CD4-positive, CD25-positive, alpha-beta regulatory T cell (primary cell): ENCODE results near the gene PRSS27. TPM values are rescaled to one million over a fixed set of nuclear protein-coding genes. Genes with fewer than 3 reads are reported as not detected.
A peak's percentile ranks its signal among the peaks of the same experiment; 100 is the strongest.
"Not testable (repeated sequence)": the region's sequence is repeated elsewhere in the genome, so short reads cannot be mapped to it uniquely, and the experiment has no call there.

Source experiments
- ATAC-seq, 2 donors: fragments of 150-1000 bp; cut with Tn5 transposase; one replicate each; pipeline ENCODE4 v1.10.0; 2021; ENCODE audit warnings: low read depth in 2 of 2, moderate number of reproducible peaks in 2 of 2, moderate library complexity in 1 of 2
- DNase-seq, 3 donors: peaks; one replicate each; pipeline versions ENCODE4 v3.0.0 to v3.0.0-alpha.2; 2012 to 2022; ENCODE audit warnings: mixed read lengths in 1 of 3
- H3K27ac ChIP-seq: one replicate; pipeline ENCODE4 v1.7.0; 2013; ENCODE audit warnings: mild to moderate bottlenecking, low read length; ENCODE audit not compliant: insufficient read depth, poor library complexity, severe bottlenecking
- H3K27me3 ChIP-seq: one replicate; pipeline ENCODE4 v1.7.0; 2013; ENCODE audit warnings: low read length; ENCODE audit not compliant: control insufficient read depth, insufficient read depth
- H3K36me3 ChIP-seq: one replicate; pipeline ENCODE4 v1.7.0; 2013; ENCODE audit warnings: mild to moderate bottlenecking, low read length, moderate library complexity; ENCODE audit not compliant: control insufficient read depth, insufficient read depth
- H3K4me1 ChIP-seq: 2 replicates; pipeline ENCODE4 v1.7.0; 2013; ENCODE audit warnings: mild to moderate bottlenecking, low read length; ENCODE audit not compliant: insufficient read depth, control insufficient read depth, poor library complexity, severe bottlenecking
- H3K4me3 ChIP-seq: one replicate; pipeline ENCODE4 v1.7.0; 2013; ENCODE audit warnings: low read depth, mild to moderate bottlenecking, low read length, moderate library complexity
- H3K9me3 ChIP-seq, 2 experiments: 1 replicate in 1 of 2; 2 replicates in 1 of 2; pipeline ENCODE4 v1.7.0; 2013; ENCODE audit warnings: low read length in 2 of 2, mild to moderate bottlenecking in 1 of 2, moderate library complexity in 1 of 2; ENCODE audit not compliant: control insufficient read depth in 2 of 2
- H3K27ac Mint-ChIP-seq, 3 donors: one replicate each; pipeline ENCODE4 v1.8.0; 2020 to 2022; ENCODE audit warnings: mild to moderate bottlenecking in 3 of 3, mixed read lengths in 3 of 3, moderate library complexity in 2 of 3
- H3K27me3 Mint-ChIP-seq: one replicate; pipeline ENCODE4 v1.8.0; 2022; ENCODE audit warnings: mild to moderate bottlenecking, mixed read lengths
- H3K36me3 Mint-ChIP-seq: one replicate; pipeline ENCODE4 v1.8.0; 2020; ENCODE audit warnings: mixed read lengths
- H3K4me1 Mint-ChIP-seq, 4 donors: one replicate each; pipeline ENCODE4 v1.8.0; 2020 to 2022; ENCODE audit warnings: mixed read lengths in 4 of 4, mild to moderate bottlenecking in 1 of 4
- H3K4me3 Mint-ChIP-seq, 4 donors: one replicate each; pipeline ENCODE4 v1.8.0; 2020 to 2022; ENCODE audit warnings: mild to moderate bottlenecking in 4 of 4, mixed read lengths in 4 of 4, moderate library complexity in 3 of 4
- H3K9me3 Mint-ChIP-seq, 7 donors: one replicate each; pipeline ENCODE4 v1.8.0; 2020 to 2022; ENCODE audit warnings: mixed read lengths in 7 of 7, mild to moderate bottlenecking in 3 of 7, moderate library complexity in 2 of 7
- polyA plus RNA-seq, 4 donors: library from polyadenylated mRNA; unstranded; fragments of 300-500 nt; fragmentation: Illumina TruSeq; gene quantifications; one replicate each; pipeline ENCODE4 v1.2.3, GENCODE V29; 2021
- total RNA-seq: library from RNA; stranded (reverse); gene quantifications from one replicate; pipeline ENCODE4 v1.2.3, GENCODE V29; 2022

PRSS27 gene
- total and polyA plus RNA-seq, 5 donors from 2014 or later, result 0.13 to 0.81 (median 0.14) TPM; not detected in 2

DNA sequence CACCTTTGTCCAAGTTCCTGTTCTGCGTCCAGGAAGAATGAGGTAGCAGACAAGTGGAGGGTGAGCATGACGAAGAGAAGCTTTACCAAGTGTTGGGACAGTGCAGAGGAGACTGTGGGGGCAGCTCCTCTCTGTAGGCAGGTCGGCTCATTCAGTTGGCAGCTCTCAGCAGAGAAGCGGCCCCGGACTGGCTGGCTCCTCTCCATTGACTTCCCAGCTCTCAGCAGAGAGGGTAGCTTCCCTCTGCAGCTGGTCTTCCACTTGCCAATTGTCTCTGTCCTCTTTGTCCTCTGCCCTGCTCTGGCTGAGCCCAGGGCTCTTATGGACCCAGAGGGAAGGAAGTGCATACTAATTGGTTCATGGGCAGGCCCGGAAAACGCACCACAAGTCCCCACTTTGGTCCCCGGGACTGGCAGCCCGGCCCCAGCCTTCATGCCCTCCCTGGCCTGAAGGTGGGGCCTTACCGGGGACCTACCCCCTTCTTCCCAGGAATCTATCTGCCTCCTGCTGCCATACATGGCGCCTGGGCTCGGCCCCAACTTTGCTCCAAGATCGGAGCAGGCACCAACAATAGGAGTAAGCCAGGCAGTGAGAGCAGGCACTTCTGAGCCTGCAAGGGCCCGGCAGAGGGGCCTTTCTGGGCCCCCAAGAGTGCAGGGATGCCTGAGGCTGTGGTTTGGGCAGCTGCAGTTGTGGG, 27.6 kb downstream of the PRSS27 start:
- H3K27ac ChIP-seq, result no peak overlapping the region
- peaks cover 10% of the 10 kb centered on the region for H3K36me3 ChIP-seq
- no peaks in the 10 kb centered on the region for H3K9me3 Mint-ChIP-seq
- H3K27me3 ChIP-seq, result no peaks in the 10 kb centered on the region
- peaks cover 0 to 10% (median 4%) of the 10 kb centered on the region in 4 donors for H3K4me1 Mint-ChIP-seq
- no peak overlapping the region for H3K27ac Mint-ChIP-seq
- peaks cover 3% of the 10 kb centered on the region for H3K4me1 ChIP-seq
- H3K4me3 Mint-ChIP-seq, result no peak overlapping the region
- no peaks in the 10 kb centered on the region for H3K27me3 Mint-ChIP-seq
- no peaks in the 10 kb centered on the region for H3K9me3 ChIP-seq
- no peak overlapping the region for H3K4me3 ChIP-seq
- H3K36me3 Mint-ChIP-seq, result peaks cover 6% of the 10 kb centered on the region
- DNase-seq (no peak), ATAC-seq (no peak)

DNA sequence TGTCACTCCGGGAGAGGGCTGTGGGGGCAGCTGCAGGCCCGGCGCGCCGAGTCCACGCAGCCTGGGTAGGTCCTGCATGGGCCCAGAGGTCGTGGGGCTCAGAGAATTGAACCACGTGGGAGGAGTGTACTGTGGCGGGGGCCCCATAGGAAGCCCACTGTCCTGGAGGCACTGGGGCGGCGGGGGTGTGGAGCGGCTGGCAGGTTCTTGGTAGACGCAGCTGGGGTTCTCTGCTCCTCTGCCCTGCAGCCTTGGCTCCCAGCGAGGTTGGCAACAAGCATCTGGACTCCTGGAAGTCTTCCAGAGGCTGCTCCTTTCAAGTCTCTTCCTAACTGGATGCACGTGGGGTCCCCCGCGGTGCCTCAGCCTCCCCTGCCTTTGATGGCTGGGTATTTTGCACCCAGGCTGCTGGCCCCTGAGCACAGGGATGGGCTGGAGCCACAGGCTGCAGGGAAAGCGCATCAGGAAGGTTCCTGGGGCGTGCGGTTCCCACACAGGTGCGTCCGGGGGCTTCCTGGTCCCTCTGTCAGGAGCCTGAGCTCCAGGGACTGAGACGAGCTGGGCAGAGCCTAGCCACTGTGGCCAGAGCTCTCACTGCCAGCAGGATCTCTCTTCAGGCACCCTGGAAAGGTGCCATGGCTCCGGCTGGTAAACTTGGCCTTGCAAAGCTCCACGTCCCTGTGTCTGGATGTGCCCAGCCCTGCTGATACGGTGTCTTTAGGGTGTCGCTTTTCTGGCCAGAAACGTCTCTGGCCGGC, 28.4 kb downstream of the PRSS27 start:
- peaks cover 1% of the 10 kb centered on the region for H3K36me3 Mint-ChIP-seq

DNA sequence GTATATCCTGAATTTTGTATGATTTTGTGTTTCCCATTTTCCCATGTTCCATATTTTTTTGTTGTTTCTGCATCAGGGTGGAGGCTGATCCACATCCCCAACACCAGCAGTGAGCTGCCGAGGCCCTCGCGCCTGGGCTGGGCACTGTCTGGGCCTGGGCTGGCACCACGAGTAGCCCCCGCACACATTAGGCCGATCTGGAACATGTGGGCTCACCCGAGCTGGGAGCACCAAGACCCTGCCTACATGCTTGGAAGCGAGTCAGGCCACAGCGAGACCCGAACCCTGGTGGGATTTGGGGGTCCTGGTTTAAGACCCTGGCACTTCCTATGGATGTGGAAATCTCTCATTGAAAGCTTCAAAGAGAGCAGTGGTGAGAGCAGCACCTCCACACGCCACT, 29.2 kb downstream of the PRSS27 start:
- ATAC-seq (no peak), DNase-seq (no peak)
- Mint-ChIP-seq H3K36me3 (no peaks in the 10 kb centered on the region), H3K4me3 (no peak overlapping the region), H3K27ac (peak overlapping the region in 1 of 3 donors; percentile 71), H3K9me3 (no peaks in the 10 kb centered on the region), H3K4me1 (peaks cover 0 to 18% (median 11%) of the 10 kb centered on the region in 4 donors), H3K27me3 (no peaks in the 10 kb centered on the region)
- Histone ChIP-seq H3K9me3 (no peaks in the 10 kb centered on the region), H3K27me3 (no peaks in the 10 kb centered on the region), H3K4me3 (no peak overlapping the region), H3K36me3 (peaks cover 3% of the 10 kb centered on the region), H3K27ac (no peak overlapping the region), H3K4me1 (peaks cover 11% of the 10 kb centered on the region)

More for the DNA sequence above, 28.4 kb downstream of the PRSS27 start:
- H3K36me3 ChIP-seq, result peaks cover 3% of the 10 kb centered on the region
- no peak overlapping the region for H3K4me3 ChIP-seq
- no peak overlapping the region for H3K27ac ChIP-seq
- ATAC-seq (no peak), DNase-seq (no peak)
- Mint-ChIP-seq H3K4me1 (peaks cover 0 to 17% (median 10%) of the 10 kb centered on the region in 4 donors), H3K27me3 (no peaks in the 10 kb centered on the region), H3K4me3 (no peak overlapping the region), H3K27ac (no peak overlapping the region), H3K9me3 (no peaks in the 10 kb centered on the region)
- H3K4me1 ChIP-seq, result peaks cover 10% of the 10 kb centered on the region
- H3K9me3 ChIP-seq, result no peaks in the 10 kb centered on the region
- no peaks in the 10 kb centered on the region for H3K27me3 ChIP-seq

DNA sequence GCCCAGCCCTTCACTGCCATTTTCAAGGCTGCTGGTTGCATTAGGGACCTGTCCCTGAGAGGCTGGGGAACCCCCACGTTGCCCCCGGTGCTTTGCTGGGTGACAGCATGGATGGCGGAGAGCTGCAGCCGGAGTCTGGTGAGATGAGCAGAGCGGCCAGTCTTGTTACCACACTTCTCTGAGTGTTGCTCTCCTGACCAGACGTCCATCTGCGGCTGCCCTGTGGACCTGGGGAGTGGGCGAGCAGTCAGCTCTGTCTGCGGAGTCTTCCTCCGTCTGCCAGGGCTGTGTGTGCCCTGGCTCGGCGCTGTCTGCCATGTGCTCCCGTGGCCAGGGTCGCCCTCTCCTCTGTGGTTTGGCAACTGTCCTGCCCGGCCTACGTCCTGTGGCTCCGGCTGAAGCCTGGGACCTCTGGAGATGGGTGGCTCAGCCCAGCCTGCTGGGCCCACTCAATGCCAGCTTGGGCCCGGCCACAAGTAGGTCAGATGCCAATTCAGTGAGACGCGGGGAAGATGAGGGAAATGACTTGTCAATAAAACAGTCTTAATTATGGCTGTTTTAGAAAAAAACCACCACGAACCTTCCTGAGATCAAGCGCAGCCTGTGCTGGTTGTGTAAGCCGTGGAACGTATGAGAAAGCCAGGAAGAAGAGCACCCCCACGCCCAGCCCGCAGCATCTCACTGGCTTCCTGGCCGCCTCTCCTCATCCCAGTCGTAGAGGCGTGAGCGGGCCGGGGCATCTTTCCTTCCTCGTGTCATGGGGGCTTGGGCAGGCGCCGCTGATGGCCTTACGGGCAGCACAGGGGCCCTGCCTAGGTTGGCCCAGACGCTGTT, 29.8 kb downstream of the PRSS27 start:
- peaks cover 3% of the 10 kb centered on the region for H3K36me3 ChIP-seq
- no peak for DNase-seq
- H3K27me3 ChIP-seq, result no peaks in the 10 kb centered on the region
- H3K4me1 Mint-ChIP-seq, result peaks cover 0 to 18% (median 11%) of the 10 kb centered on the region in 4 donors
- no peak overlapping the region for H3K4me3 ChIP-seq
- no peaks in the 10 kb centered on the region for H3K9me3 ChIP-seq
- peaks cover 11% of the 10 kb centered on the region for H3K4me1 ChIP-seq
- H3K27ac ChIP-seq, result no peak overlapping the region
- H3K9me3 Mint-ChIP-seq, result no peaks in the 10 kb centered on the region
- no peak for ATAC-seq
- no peaks in the 10 kb centered on the region for H3K27me3 Mint-ChIP-seq
- no peak overlapping the region for H3K4me3 Mint-ChIP-seq
- H3K36me3 Mint-ChIP-seq, result no peaks in the 10 kb centered on the region
- no peak overlapping the region for H3K27ac Mint-ChIP-seq

- not testable (repeated sequence) for H3K27ac Mint-ChIP-seq, H3K36me3 ChIP-seq, H3K9me3 Mint-ChIP-seq, DNase-seq, H3K36me3 Mint-ChIP-seq, H3K27me3 ChIP-seq, ATAC-seq, H3K4me3 Mint-ChIP-seq, H3K27ac ChIP-seq, H3K9me3 ChIP-seq, H3K4me3 ChIP-seq, H3K27me3 Mint-ChIP-seq
- peaks cover 11% of the 10 kb centered on the region for H3K4me1 ChIP-seq
- peaks cover 0 to 22% (median 15%) of the 10 kb centered on the region in 4 donors for H3K4me1 Mint-ChIP-seq
These were observed 30.6 kb downstream of the PRSS27 start for GRCh38 chr16:2689422-2689821.

- H3K36me3 ChIP-seq, result peaks cover 3% of the 10 kb centered on the region
- H3K4me1 ChIP-seq, result peaks cover 17% of the 10 kb centered on the region
- no peaks in the 10 kb centered on the region for H3K27me3 ChIP-seq
- Mint-ChIP-seq H3K9me3 (no peaks in the 10 kb centered on the region), H3K4me1 (peaks cover 0 to 27% (median 16%) of the 10 kb centered on the region in 4 donors), H3K27me3 (no peaks in the 10 kb centered on the region), H3K36me3 (no peaks in the 10 kb centered on the region), H3K27ac (peak overlapping the region in 2 of 3 donors; percentile 11 to 48), H3K4me3 (peak overlapping the region in 2 of 4 donors; percentile 50 to 64)
- ATAC-seq (no peak), DNase-seq (no peak)
- no peak overlapping the region for H3K27ac ChIP-seq
- no peaks in the 10 kb centered on the region for H3K9me3 ChIP-seq
- H3K4me3 ChIP-seq, result no peak overlapping the region
These were observed 32.3 kb downstream of the PRSS27 start for GRCh38 chr16:2687531-2688308.

DNA sequence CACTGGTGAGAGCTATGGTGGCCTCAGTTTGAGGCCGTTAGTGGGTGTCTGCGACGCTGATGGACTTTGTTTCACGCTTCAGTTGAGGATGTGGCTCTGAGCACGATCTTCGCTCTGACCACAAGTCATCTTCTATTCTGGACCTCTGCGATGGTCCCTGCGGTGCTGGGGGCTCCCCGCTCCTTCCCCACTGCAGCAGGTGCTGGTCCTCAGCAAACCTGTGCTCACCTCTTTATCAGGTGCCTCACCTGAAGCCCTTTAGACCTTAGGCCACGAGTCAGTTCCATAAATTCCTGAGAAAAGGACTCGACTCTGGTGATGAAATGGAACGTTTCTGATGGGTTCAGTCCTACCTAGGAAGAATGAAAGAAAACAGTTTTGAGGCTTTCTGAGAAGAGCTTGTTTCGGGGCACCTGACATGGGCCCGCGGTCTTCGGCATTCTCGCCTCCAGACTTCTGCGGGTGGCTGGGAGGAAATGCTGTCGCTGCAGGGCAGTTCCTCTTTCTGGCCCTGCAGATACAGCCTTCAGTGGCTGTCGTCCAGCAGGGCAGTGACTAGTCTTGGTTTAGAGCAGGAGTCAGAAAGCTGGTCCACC, 33.0 kb downstream of the PRSS27 start:
- Histone ChIP-seq H3K4me1 (peaks cover 19% of the 10 kb centered on the region), H3K27me3 (no peaks in the 10 kb centered on the region), H3K36me3 (peaks cover 3% of the 10 kb centered on the region), H3K4me3 (no peak overlapping the region), H3K27ac (no peak overlapping the region), H3K9me3 (no peaks in the 10 kb centered on the region)
- peak in 1 of 3 donors; percentile 44 for DNase-seq
- ATAC-seq, result no peak
- H3K36me3 Mint-ChIP-seq, result no peaks in the 10 kb centered on the region
- no peaks in the 10 kb centered on the region for H3K27me3 Mint-ChIP-seq
- peak overlapping the region in 1 of 3 donors; percentile 67 for H3K27ac Mint-ChIP-seq
- H3K4me3 Mint-ChIP-seq, result peak overlapping the region; percentile 50 to 64 (median 58)
- H3K4me1 Mint-ChIP-seq, result peaks cover 2 to 30% (median 19%) of the 10 kb centered on the region in 4 donors
- no peaks in the 10 kb centered on the region for H3K9me3 Mint-ChIP-seq
